GM19025 (cell line): Measurements from ENCODE around the gene TBPL1.

Source experiments
- ATAC-seq: cut with Tn5 transposase; IDR thresholded peaks from one replicate; pipeline ENCODE4 v1.9.1; 2021; ENCODE audit warnings: mild to moderate bottlenecking, low read depth, moderate library complexity; ENCODE audit not compliant: unreplicated experiment

TBPL1 gene

GRCh38 chr6:134031696-134032255, 78.8 kb downstream of the TBPL1 start:
- no peak for ATAC-seq

- no peak for ATAC-seq
Observed at GRCh38 chr6:134034478-134034877, 81.5 kb downstream of the TBPL1 start.

GRCh38 chr6:134034961-134035822, 82.2 kb downstream of the TBPL1 start:
- ATAC-seq: no peak

- ATAC-seq: peak; percentile 72
Observed at GRCh38 chr6:134035823-134036296, 82.8 kb downstream of the TBPL1 start.

GRCh38 chr6:134039116-134039515, 86.1 kb downstream of the TBPL1 start:
- no peak for ATAC-seq
